BLaER1 treated with 17β-estradiol and CSF1 and Interleukin-3, amounts not matched to agents 10 nM and 100 nM (cell line): Measurements from ENCODE around the gene ANOS1.

Source experiments
- H3K27ac ChIP-seq, 11 experiments: shearing (Covaris generic); formaldehyde crosslinking; 2 replicates each; pipeline ENCODE4 v1.8.1; 2022
- H3K27me3 ChIP-seq, 11 experiments: shearing (Covaris generic); formaldehyde crosslinking; 2 replicates each; pipeline ENCODE4 v1.8.1; 2022
- H3K36me3 ChIP-seq, 11 experiments: shearing (Covaris generic); formaldehyde crosslinking; 2 replicates each; pipeline ENCODE4 v1.8.1; 2022
- H3K4me1 ChIP-seq, 10 experiments: shearing (Covaris generic); formaldehyde crosslinking; 2 replicates each; pipeline ENCODE4 v1.8.1; 2022
- H3K4me2 ChIP-seq, 11 experiments: shearing (Covaris generic); formaldehyde crosslinking; 2 replicates each; pipeline ENCODE4 v1.8.1; 2022
- H3K4me3 ChIP-seq, 10 experiments: shearing (Covaris generic); formaldehyde crosslinking; 2 replicates each; pipeline ENCODE4 v1.8.1; 2022
- H3K9ac ChIP-seq, 11 experiments: shearing (Covaris generic); formaldehyde crosslinking; 2 replicates each; pipeline ENCODE4 v1.8.1; 2022
- H3K9me3 ChIP-seq, 11 experiments: shearing (Covaris generic); formaldehyde crosslinking; replicated peaks in 1 of 11; 2 replicates each; pipeline ENCODE4 v1.8.1; 2022
- H4K20me1 ChIP-seq, 11 experiments: shearing (Covaris generic); formaldehyde crosslinking; 2 replicates each; pipeline ENCODE4 v1.8.1; 2022
- Cebpa-rat ChIP-seq, 11 experiments: shearing (Covaris generic); IDR thresholded peaks; 2 replicates each; pipeline ENCODE4 v1.8.1; 2022

ANOS1 gene

GRCh38 chrX:8724300-8724699 is 7.6 kb downstream of the ANOS1 start:
- Histone ChIP-seq H3K4me1 (peaks cover 0 to 8% (median 0%) of the 10 kb centered on the region in 10 experiments; a peak in 5 of 20 replicates), H3K9ac (no peak overlapping the region), H3K36me3 (no peaks in the 10 kb centered on the region), H3K27me3 (peaks cover 0 to 18% (median 8%) of the 10 kb centered on the region in 11 experiments; a peak in 14 of 22 replicates), H4K20me1 (no peaks in the 10 kb centered on the region), H3K27ac (no peak overlapping the region), H3K9me3 (no peaks in the 10 kb centered on the region), H3K4me3 (no peak overlapping the region), H3K4me2 (no peak overlapping the region)
- no peak for TF ChIP-seq Cebpa-rat (IDR thresholded peaks at IDR 0.05)

GRCh38 chrX:8721536-8721935 is 10.4 kb downstream of the ANOS1 start:
- Histone ChIP-seq H3K4me1 (no peaks in the 10 kb centered on the region), H3K27ac (no peak overlapping the region)

GRCh38 chrX:8720136-8720535 is 11.8 kb downstream of the ANOS1 start:
- TF ChIP-seq Cebpa-rat (IDR thresholded peaks at IDR 0.05): no peak
- H3K27me3 ChIP-seq: no peaks in the 10 kb centered on the region
- peaks cover 0 to 6% (median 0%) of the 10 kb centered on the region in 11 experiments; a peak in 1 of 22 replicates for H3K9me3 ChIP-seq
- no peaks in the 10 kb centered on the region for H3K4me1 ChIP-seq
- H3K27ac ChIP-seq: no peak overlapping the region
- H4K20me1 ChIP-seq: no peaks in the 10 kb centered on the region
- H3K9ac ChIP-seq: no peak overlapping the region
- H3K4me3 ChIP-seq: no peak overlapping the region
- no peaks in the 10 kb centered on the region for H3K36me3 ChIP-seq
- no peak overlapping the region for H3K4me2 ChIP-seq

More at GRCh38 chrX:8721536-8721935, 10.4 kb downstream of the ANOS1 start:
- Histone ChIP-seq H3K36me3 (no peaks in the 10 kb centered on the region), H3K9me3 (peaks cover 0 to 6% (median 0%) of the 10 kb centered on the region in 11 experiments; a peak in 1 of 22 replicates), H4K20me1 (no peaks in the 10 kb centered on the region), H3K9ac (no peak overlapping the region), H3K4me3 (no peak overlapping the region), H3K27me3 (no peaks in the 10 kb centered on the region), H3K4me2 (no peak overlapping the region)
- no peak for TF ChIP-seq Cebpa-rat (IDR thresholded peaks at IDR 0.05)

GRCh38 chrX:8717354-8717753 is 14.6 kb downstream of the ANOS1 start:
- H3K9me3 ChIP-seq: peaks cover 0 to 6% (median 0%) of the 10 kb centered on the region in 11 experiments; a peak in 1 of 22 replicates
- H4K20me1 ChIP-seq: no peaks in the 10 kb centered on the region
- no peak overlapping the region for H3K9ac ChIP-seq
- H3K36me3 ChIP-seq: no peaks in the 10 kb centered on the region
- no peaks in the 10 kb centered on the region for H3K27me3 ChIP-seq
- no peak for TF ChIP-seq Cebpa-rat (IDR thresholded peaks at IDR 0.05)
- H3K27ac ChIP-seq: no peak overlapping the region
- no peak overlapping the region for H3K4me3 ChIP-seq
- no peaks in the 10 kb centered on the region for H3K4me1 ChIP-seq
- H3K4me2 ChIP-seq: no peak overlapping the region

GRCh38 chrX:8714164-8714563 is 17.8 kb downstream of the ANOS1 start:
- no peak for TF ChIP-seq Cebpa-rat (IDR thresholded peaks at IDR 0.05)
- H3K36me3 ChIP-seq: no peaks in the 10 kb centered on the region
- no peaks in the 10 kb centered on the region for H3K27me3 ChIP-seq
- H3K4me1 ChIP-seq: no peaks in the 10 kb centered on the region
- peaks cover 0 to 6% (median 0%) of the 10 kb centered on the region in 11 experiments; a peak in 1 of 22 replicates for H3K9me3 ChIP-seq
- no peak overlapping the region for H3K4me3 ChIP-seq
- H3K4me2 ChIP-seq: no peak overlapping the region
- H3K9ac ChIP-seq: no peak overlapping the region
- no peaks in the 10 kb centered on the region for H4K20me1 ChIP-seq
- no peak overlapping the region for H3K27ac ChIP-seq

GRCh38 chrX:8711401-8711800 is 20.5 kb downstream of the ANOS1 start:
- Histone ChIP-seq H3K4me3 (no peak overlapping the region), H3K27ac (no peak overlapping the region), H3K4me2 (no peak overlapping the region), H3K36me3 (no peaks in the 10 kb centered on the region), H3K9ac (no peak overlapping the region), H3K9me3 (no peaks in the 10 kb centered on the region), H4K20me1 (no peaks in the 10 kb centered on the region), H3K27me3 (no peaks in the 10 kb centered on the region), H3K4me1 (no peaks in the 10 kb centered on the region)
- no peak for TF ChIP-seq Cebpa-rat (IDR thresholded peaks at IDR 0.05)

GRCh38 chrX:8704184-8704583 is 27.8 kb downstream of the ANOS1 start:
- H3K36me3 ChIP-seq: no peaks in the 10 kb centered on the region
- H3K9me3 ChIP-seq: no peaks in the 10 kb centered on the region
- H3K4me1 ChIP-seq: peaks cover 0 to 8% (median 4%) of the 10 kb centered on the region in 10 experiments; a peak in 7 of 20 replicates
- H3K9ac ChIP-seq: no peak overlapping the region
- TF ChIP-seq Cebpa-rat (IDR thresholded peaks at IDR 0.05): no peak
- no peak overlapping the region for H3K27ac ChIP-seq
- H3K4me2 ChIP-seq: no peak overlapping the region
- H4K20me1 ChIP-seq: no peaks in the 10 kb centered on the region
- H3K27me3 ChIP-seq: no peaks in the 10 kb centered on the region
- H3K4me3 ChIP-seq: no peak overlapping the region

- Histone ChIP-seq H3K27me3 (peaks cover 0 to 11% (median 3%) of the 10 kb centered on the region in 11 experiments; a peak in 8 of 22 replicates), H3K27ac (no peak overlapping the region), H3K9ac (no peak overlapping the region), H3K36me3 (no peaks in the 10 kb centered on the region), H3K4me1 (no peaks in the 10 kb centered on the region), H3K4me3 (no peak overlapping the region), H3K9me3 (peaks cover 0 to 4% (median 0%) of the 10 kb centered on the region in 11 experiments; a peak in 1 of 22 replicates), H4K20me1 (no peaks in the 10 kb centered on the region), H3K4me2 (no peak overlapping the region)
- no peak for TF ChIP-seq Cebpa-rat (IDR thresholded peaks at IDR 0.05)
Observed at GRCh38 chrX:8692871-8693270, 39.1 kb downstream of the ANOS1 start.

GRCh38 chrX:8689473-8689872 is 42.5 kb downstream of the ANOS1 start:
- Histone ChIP-seq H3K27ac (no peak overlapping the region), H4K20me1 (peaks cover 0 to 6% (median 0%) of the 10 kb centered on the region in 11 experiments; a peak in 3 of 22 replicates), H3K4me3 (no peak overlapping the region), H3K9ac (no peak overlapping the region), H3K36me3 (no peaks in the 10 kb centered on the region), H3K27me3 (peaks cover 0 to 15% (median 3%) of the 10 kb centered on the region in 11 experiments; a peak in 10 of 22 replicates), H3K4me2 (no peak overlapping the region), H3K9me3 (no peaks in the 10 kb centered on the region), H3K4me1 (peaks cover 7 to 16% (median 14%) of the 10 kb centered on the region in 10 experiments)
- TF ChIP-seq Cebpa-rat (IDR thresholded peaks at IDR 0.05): no peak

GRCh38 chrX:8688776-8689175 is 43.2 kb downstream of the ANOS1 start:
- Histone ChIP-seq H3K9ac (no peak overlapping the region), H3K9me3 (no peaks in the 10 kb centered on the region), H3K4me3 (no peak overlapping the region), H4K20me1 (peaks cover 0 to 12% (median 0%) of the 10 kb centered on the region in 11 experiments; a peak in 4 of 22 replicates), H3K27ac (no peak overlapping the region), H3K4me2 (no peak overlapping the region), H3K27me3 (peaks cover 0 to 21% (median 3%) of the 10 kb centered on the region in 11 experiments; a peak in 11 of 22 replicates), H3K36me3 (no peaks in the 10 kb centered on the region), H3K4me1 (peaks cover 14 to 23% (median 21%) of the 10 kb centered on the region in 10 experiments)
- no peak for TF ChIP-seq Cebpa-rat (IDR thresholded peaks at IDR 0.05)
